Adipose tissue (tissue), 3 donors: Measurements from ENCODE around the gene ACACA. TPM values are rescaled to one million over a fixed set of nuclear protein-coding genes. Genes with fewer than 3 reads are reported as not detected.

Experiments
- H3K27ac ChIP-seq: one replicate; pipeline ENCODE4 v1.5.1; 2013; ENCODE audit warnings: low read depth, low read length
- WGBS, 3 donors: extraction: QIAGEN DNeasy Blood & Tissue Kit; methylation state at CpG; one replicate each; pipeline ENCODE4 v1.1.7; 2013; 5-methylcytosine and 5-hydroxymethylcytosine counted together
- polyA plus RNA-seq, 3 donors: library from polyadenylated mRNA; stranded (reverse); fragments of 200-250 nt; gene quantifications; one replicate each; pipeline ENCODE4 v1.2.3, GENCODE V29; 2013
- donor health status: healthy with polysubstance abuse.
- donor health status: Bipolar disorder and iron deficiency.
- donor health status: healthy.

The ACACA gene
- polyA plus RNA-seq, 3 donors = 9.5 to 40.2 (median 26.5) TPM

GRCh38 chr17:37101306-37101705, 305.3 kb downstream of the ACACA start:
- WGBS, 3 donors = 97 to 99% (median 98%) methylated on average over 2 of the region's 2 CpGs
- H3K27ac ChIP-seq = no peak overlapping the region

DNA sequence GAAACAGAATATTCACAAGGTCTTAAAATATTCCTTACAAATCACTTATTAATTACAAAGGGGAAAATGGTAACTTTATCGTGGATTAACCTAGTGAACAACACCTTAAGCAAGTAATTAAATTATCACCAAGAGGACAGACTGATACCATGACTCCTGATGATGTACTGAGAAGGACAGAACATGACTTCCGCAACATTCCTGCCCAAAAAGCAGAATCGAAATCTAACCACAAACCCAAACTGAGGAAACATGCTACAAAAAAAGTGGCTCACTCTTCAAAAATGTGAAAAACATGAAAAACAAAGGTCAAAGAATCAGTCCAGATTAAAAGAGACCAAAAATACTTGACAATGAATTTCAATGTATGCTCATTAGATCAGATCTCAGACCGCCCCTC, 306.4 kb downstream of the ACACA start:
- 80 to 93% (median 81%) methylated on average over 4 of the region's 4 CpGs for WGBS, 3 donors

GRCh38 chr17:37098910-37099664, 307.5 kb downstream of the ACACA start:
- H3K27ac ChIP-seq = no peak overlapping the region
- 97 to 98% (median 98%) methylated on average over 9 of the region's 9 CpGs for WGBS, 3 donors

More for the DNA sequence above, 306.4 kb downstream of the ACACA start:
- H3K27ac ChIP-seq = no peak overlapping the region

DNA sequence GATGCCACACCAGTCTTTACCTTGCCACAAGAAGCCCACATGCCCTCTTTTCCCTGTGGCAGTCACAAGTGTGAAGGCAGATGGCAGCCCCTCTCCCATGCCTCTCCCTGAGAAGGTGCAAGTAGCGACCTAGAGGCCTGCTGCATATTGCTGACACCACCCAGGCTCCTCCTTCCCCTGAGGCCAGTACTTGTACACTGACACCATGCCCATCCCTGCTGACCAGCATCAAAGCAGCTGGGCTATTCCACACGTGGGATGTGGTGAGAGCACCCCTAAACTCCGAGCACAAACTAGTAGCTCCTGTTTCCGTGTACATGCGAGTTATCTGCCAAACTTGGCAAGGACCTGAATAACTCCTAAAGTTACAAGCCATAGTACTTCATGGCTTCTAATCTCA, 308.5 kb downstream of the ACACA start:
- no peak overlapping the region for H3K27ac ChIP-seq
- 86 to 90% (median 88%) methylated on average over 5 of the region's 5 CpGs for WGBS, 3 donors

GRCh38 chr17:37097154-37097553, 309.5 kb downstream of the ACACA start:
- 57 to 90% (median 87%) methylated on average over 2 of the region's 2 CpGs for WGBS, 3 donors
- no peak overlapping the region for H3K27ac ChIP-seq

GRCh38 chr17:37096071-37096470, 310.6 kb downstream of the ACACA start:
- WGBS, 3 donors = 81 to 96% (median 95%) methylated on average over 2 of the region's 2 CpGs
- H3K27ac ChIP-seq = no peak overlapping the region

DNA sequence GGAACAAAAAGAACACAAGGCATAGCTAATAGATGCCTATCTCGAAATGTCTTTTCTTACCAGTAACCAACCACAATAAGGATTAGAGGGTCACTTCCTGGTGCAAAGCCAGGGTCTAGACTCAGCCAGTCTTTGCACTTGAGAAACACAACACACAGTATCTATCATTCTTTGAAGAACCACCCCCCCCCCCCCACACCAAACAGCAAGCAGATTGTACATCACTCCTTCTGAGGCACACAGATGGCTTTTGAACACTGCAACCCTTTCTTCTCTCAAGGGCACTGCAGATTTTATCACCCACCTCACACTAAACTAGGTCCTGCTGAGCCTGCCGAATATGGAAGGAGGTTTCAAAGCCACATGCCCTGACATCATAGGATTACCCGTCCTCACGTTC, 312.2 kb downstream of the ACACA start:
- no peak overlapping the region for H3K27ac ChIP-seq
- 85 to 89% (median 86%) methylated on average over 4 of the region's 4 CpGs for WGBS, 3 donors

DNA sequence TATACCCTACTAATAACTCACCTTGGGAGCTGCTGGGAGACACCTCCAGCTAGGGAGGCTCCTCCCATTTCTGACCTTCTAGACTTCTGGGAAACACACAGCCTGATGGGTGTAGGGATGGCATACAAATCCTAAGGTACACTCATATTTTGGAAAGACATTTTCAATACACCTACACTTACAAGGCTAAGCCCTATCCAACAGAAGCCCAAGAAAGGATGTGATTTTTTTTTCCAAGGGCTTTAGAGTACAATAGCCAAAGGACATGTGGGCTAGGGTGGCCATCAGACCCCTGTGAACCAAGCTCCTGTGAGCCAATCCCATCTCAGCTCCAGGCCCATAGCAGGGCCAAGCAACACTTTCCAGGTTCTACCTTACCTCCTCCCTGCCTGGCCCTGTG, 313.9 kb downstream of the ACACA start:
- H3K27ac ChIP-seq = no peak overlapping the region

- 81 to 100% (median 96%) methylated on average over 2 of the region's 2 CpGs for WGBS, 3 donors
- H3K27ac ChIP-seq = no peak overlapping the region
These were observed 314.6 kb downstream of the ACACA start for GRCh38 chr17:37092071-37092470.

GRCh38 chr17:37090941-37091340, 315.7 kb downstream of the ACACA start:
- H3K27ac ChIP-seq = no peak overlapping the region
- 78 to 93% (median 82%) methylated on average over 3 of the region's 3 CpGs for WGBS, 3 donors

- WGBS, 3 donors = 31 to 69% (median 39%) methylated on average over 7 of the region's 7 CpGs
- no peak overlapping the region for H3K27ac ChIP-seq
These were observed 316.7 kb downstream of the ACACA start for GRCh38 chr17:37089956-37090355.

- H3K27ac ChIP-seq = no peak overlapping the region
- 65 to 72% (median 70%) methylated on average over 11 of the region's 11 CpGs for WGBS, 3 donors
These were observed 317.7 kb downstream of the ACACA start for GRCh38 chr17:37088913-37089312.

DNA sequence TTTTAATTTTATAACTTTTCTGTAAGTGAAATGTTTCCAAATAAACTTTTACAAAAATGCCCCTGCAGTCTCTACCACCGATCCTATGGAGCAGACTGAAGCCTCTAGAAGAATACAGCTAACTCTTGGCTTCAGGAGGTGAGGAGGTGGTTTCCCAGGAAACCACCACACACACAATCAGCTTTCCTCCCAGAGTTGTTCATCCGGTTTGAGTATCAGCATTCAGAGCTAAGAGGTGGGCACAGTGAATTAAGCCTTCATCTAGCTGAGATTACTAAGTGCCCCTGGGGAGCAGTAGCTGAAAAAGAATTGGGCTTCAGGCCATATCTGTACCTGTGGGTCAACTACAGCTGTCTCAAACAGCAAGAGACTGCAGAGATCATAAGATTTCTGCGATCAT, 318.2 kb downstream of the ACACA start:
- 48 to 56% (median 54%) methylated on average over 3 of the region's 3 CpGs for WGBS, 3 donors
- H3K27ac ChIP-seq = no peak overlapping the region

DNA sequence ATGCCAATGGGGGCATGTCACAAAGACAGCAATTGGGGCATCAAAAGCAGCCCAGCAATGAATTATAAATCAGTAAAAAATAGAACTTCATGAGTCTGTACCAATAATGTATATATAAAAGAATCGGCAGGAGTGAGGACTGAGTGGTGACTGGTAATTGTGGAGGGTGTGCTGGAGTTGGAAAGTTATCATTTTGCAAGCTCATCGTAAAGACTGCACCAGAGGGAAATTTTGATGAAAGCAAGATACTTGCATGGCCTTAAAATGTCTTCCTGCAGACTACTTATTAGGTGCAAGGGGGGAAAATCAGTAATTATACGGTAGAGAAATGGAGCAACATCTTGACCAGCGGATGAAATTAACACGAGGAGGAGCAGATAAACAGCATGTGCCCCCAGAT, 319.0 kb downstream of the ACACA start:
- H3K27ac ChIP-seq = no peak overlapping the region
- WGBS, 3 donors = 90 to 94% (median 90%) methylated on average over 5 of the region's 5 CpGs

DNA sequence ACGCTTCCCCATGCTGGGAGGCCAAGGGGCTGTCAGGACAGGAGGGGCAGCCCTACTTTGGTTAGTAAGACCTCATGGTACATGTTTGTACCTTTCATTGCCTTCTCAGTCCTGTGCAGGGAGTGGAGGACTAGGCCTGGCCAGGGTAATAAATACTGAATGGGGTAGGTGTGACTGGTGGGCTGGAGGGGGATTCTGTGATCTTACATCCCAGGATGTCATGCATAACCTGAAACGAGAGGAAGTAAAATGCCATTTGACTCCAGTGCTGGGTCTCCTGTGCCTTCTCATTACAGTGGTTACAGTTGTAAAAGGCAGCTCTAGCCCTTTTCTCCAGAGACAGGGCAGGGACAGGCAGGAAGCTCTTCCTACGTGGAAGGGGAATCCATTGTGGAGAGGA, 319.7 kb downstream of the ACACA start:
- WGBS, 3 donors = 84 to 88% (median 85%) methylated on average over 3 of the region's 3 CpGs
- H3K27ac ChIP-seq = no peak overlapping the region

DNA sequence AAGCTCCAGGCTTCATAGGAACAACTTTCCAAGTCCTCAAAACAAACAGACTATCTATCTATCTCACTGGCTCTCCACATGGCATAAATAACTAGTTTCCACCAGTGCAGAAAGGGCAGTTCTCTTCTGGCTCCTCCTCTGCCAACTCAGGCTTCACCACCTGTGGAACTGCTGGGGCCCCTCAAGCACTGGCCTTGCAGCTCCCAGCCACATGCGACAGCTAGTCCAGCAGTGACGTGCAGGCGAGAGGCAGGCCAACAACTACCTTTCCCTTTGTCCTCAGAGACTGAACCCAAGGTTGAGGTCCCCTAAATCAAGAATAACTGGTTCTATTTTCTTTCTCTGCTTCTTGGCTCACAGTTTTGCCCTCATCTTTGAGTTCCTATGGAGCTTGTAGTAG, 320.3 kb downstream of the ACACA start:
- 82 to 100% (median 97%) methylated on average over 3 of the region's 3 CpGs for WGBS, 3 donors
- no peak overlapping the region for H3K27ac ChIP-seq

DNA sequence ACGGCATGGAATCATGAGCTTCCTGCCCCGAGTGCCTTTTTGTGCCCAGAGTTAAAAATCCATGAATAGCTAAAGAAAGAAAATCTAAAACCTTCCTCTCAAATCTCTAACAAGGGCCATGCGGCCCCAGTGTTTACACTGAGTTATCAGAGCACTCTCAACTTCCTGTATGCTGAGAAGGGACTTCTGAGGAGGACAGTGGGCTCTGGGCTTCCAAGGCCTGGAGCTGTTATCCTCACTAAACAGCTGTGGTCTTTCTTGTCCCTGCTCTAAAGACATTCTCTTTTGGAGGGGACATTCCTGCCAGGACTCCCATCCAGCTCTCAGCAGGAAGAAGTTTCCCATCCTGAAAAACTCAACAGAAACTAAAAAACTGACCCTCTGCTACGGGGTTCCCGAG, 322.3 kb downstream of the ACACA start:
- WGBS, 3 donors = 67 to 78% (median 77%) methylated on average over 5 of the region's 5 CpGs
- no peak overlapping the region for H3K27ac ChIP-seq

GRCh38 chr17:37083456-37083855, 323.2 kb downstream of the ACACA start:
- no peak overlapping the region for H3K27ac ChIP-seq
- WGBS, 3 donors = 66 to 84% (median 75%) methylated on average over 6 of the region's 6 CpGs

GRCh38 chr17:37082985-37083384, 323.7 kb downstream of the ACACA start:
- WGBS, 3 donors = 83 to 87% (median 87%) methylated on average over 4 of the region's 4 CpGs
- H3K27ac ChIP-seq = no peak overlapping the region

DNA sequence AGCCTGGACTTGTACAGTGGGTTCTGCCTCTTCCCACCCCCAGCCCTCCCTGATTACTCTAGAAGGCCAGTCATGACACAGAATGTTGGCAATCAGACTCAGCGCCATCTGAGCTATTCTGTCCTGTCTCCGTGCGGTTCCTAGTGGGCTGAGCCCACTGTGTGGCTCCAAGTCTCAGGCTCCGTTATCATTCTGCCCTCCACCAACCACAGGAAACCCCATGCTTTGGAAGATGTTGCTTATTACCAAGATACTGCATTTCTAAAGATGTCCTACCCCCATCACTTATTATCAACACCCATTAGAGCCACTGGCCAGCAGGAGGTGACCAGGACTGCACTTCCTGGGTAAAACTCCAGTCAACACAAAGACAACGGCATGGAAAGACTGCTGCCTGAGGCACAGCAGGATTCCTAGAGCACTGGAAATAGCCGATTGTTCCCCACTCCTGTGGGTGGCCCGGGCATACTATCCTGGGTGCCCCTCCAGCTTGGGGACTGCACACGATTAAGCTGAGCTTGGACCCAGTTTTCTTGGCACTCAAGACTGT, 324.2 kb downstream of the ACACA start:
- 86 to 89% (median 88%) methylated on average over 8 of the region's 8 CpGs for WGBS, 3 donors
- H3K27ac ChIP-seq = no peak overlapping the region
